SK-N-MC (cell line): Measurements from ENCODE around the gene KCNQ4.

Experiments used
- EZH2 ChIP-seq: fragments of 200-600 bp; sonication (generic); IDR thresholded peaks from one replicate; pipeline ENCODE4 v1.6.1; 2017; ENCODE audit warnings: antibody characterized with exemption
- FOXP2 ChIP-seq: optimal IDR thresholded peaks from 2 replicates; pipeline ENCODE3; 2011; ENCODE audit warnings: mild to moderate bottlenecking, moderate library complexity; ENCODE audit not compliant: insufficient read depth; ENCODE audit errors: extremely low read length, control extremely low read depth
- POLR2AphosphoS5 ChIP-seq: IDR thresholded peaks from 2 replicates; pipeline ENCODE4 v1.6.1; 2012; ENCODE audit warnings: mild to moderate bottlenecking, low read depth, low read length, borderline replicate concordance

- TF ChIP-seq EZH2 (no peak), POLR2AphosphoS5 (no peak), FOXP2 (no peak)
Measured at GRCh38 chr1:40766017-40766416, 17.6 kb upstream of the KCNQ4 start.
